HFF-Myc (cell line): ENCODE data around the gene CD99.
"Not testable (repeated sequence)": the region's sequence is repeated elsewhere in the genome, so short reads cannot be mapped to it uniquely, and the experiment has no call there.

Experiments
- DNase-seq: peaks from one replicate; pipeline ENCODE4 v3.0.0-alpha.2; 2011; ENCODE audit warnings: low read depth; ENCODE audit errors: extremely low read depth
- H3K4me3 ChIP-seq: replicated peaks from 2 replicates; pipeline ENCODE4 v1.5.1; 2011; ENCODE audit warnings: low read depth, mild to moderate bottlenecking, control low read depth, low read length
- CTCF ChIP-seq: IDR thresholded peaks from 2 replicates; pipeline ENCODE4 v1.5.1; 2012; ENCODE audit warnings: mild to moderate bottlenecking, low read depth, low read length, control low read depth; ENCODE audit errors: missing control alignments

Gene CD99

GRCh38 chrX:2774057-2774456 is 83.0 kb downstream of the CD99 start:
- no peak for TF ChIP-seq CTCF
- no peak overlapping the region for H3K4me3 ChIP-seq
- DNase-seq: no peak

- no peak overlapping the region for H3K4me3 ChIP-seq
- no peak for DNase-seq
- no peak for TF ChIP-seq CTCF
Observed at GRCh38 chrX:2774776-2775175, 83.7 kb downstream of the CD99 start.

- not testable (repeated sequence) for H3K4me3 ChIP-seq, DNase-seq
Observed at GRCh38 chrX:2780472-2781225, 89.6 kb downstream of the CD99 start.

- no peak for TF ChIP-seq CTCF
- no peak for DNase-seq
- no peak overlapping the region for H3K4me3 ChIP-seq
Observed at GRCh38 chrX:2781226-2781571, 90.1 kb downstream of the CD99 start.

GRCh38 chrX:2781698-2782097 is 90.6 kb downstream of the CD99 start:
- H3K4me3 ChIP-seq: no peak overlapping the region
- no peak for TF ChIP-seq CTCF
- no peak for DNase-seq

GRCh38 chrX:2782171-2782570 is 91.1 kb downstream of the CD99 start:
- DNase-seq: no peak
- H3K4me3 ChIP-seq: no peak overlapping the region
- no peak for TF ChIP-seq CTCF

- no peak overlapping the region for H3K4me3 ChIP-seq
- DNase-seq: no peak
- no peak for TF ChIP-seq CTCF
Observed at GRCh38 chrX:2782778-2783177, 91.7 kb downstream of the CD99 start.
